Neural cell (in vitro differentiated cells): Measurements from ENCODE around the gene SURF6. TPM values are rescaled to one million over a fixed set of nuclear protein-coding genes. Genes with fewer than 3 reads are reported as not detected.

Experiments used
- H2AFZ ChIP-seq: fragments of 200-600, 300-800 bp; sonication (generic), shearing (Covaris generic); 2 replicates; pipeline ENCODE4 v1.6.0; 2014; ENCODE audit warnings: low read depth, mild to moderate bottlenecking, antibody characterized with exemption, low read length, moderate library complexity
- H3F3A ChIP-seq: fragments of 200-600 bp; shearing (Covaris generic); 2 replicates; pipeline ENCODE4 v1.6.1; 2016; ENCODE audit warnings: mild to moderate bottlenecking, moderate library complexity, mixed read lengths, antibody characterized with exemption, low read length; ENCODE audit not compliant: insufficient read depth, poor library complexity, severe bottlenecking
- H3K27ac ChIP-seq: fragments of 200-600, 300-800 bp; sonication (generic), shearing (Covaris generic); 2 replicates; pipeline ENCODE4 v1.5.1; 2014; ENCODE audit warnings: mild to moderate bottlenecking, low read length, moderate library complexity
- H3K27me3 ChIP-seq: fragments of 300-800, 200-600 bp; sonication (generic), shearing (Covaris generic); 2 replicates; pipeline ENCODE4 v1.6.0; 2014; ENCODE audit warnings: mild to moderate bottlenecking, low read depth, low read length, moderate library complexity; ENCODE audit not compliant: insufficient read depth
- H3K36me3 ChIP-seq: fragments of 300-800, 200-600 bp; sonication (generic), shearing (Covaris generic); 2 replicates; pipeline ENCODE4 v1.5.1; 2014; ENCODE audit warnings: mild to moderate bottlenecking, antibody characterized with exemption, low read length, moderate library complexity; ENCODE audit not compliant: insufficient read depth
- H3K4me2 ChIP-seq: fragments of 300-800, 200-600 bp; sonication (generic), shearing (Covaris generic); 2 replicates; pipeline ENCODE4 v1.6.0; 2014; ENCODE audit warnings: mild to moderate bottlenecking, low read length
- H3K4me3 ChIP-seq: fragments of 300-800, 200-600 bp; sonication (generic), shearing (Covaris generic); 2 replicates; pipeline ENCODE4 v1.5.1; 2014; ENCODE audit warnings: mild to moderate bottlenecking, low read length, moderate library complexity
- H3K79me2 ChIP-seq: fragments of 200-600 bp; shearing (Covaris generic); replicated peaks from 2 replicates; pipeline ENCODE4 v1.6.0; 2014; ENCODE audit warnings: mild to moderate bottlenecking, low read length, moderate library complexity; ENCODE audit not compliant: insufficient read depth
- H3K9ac ChIP-seq: fragments of 300-800, 200-600 bp; sonication (generic), shearing (Covaris generic); 2 replicates; pipeline ENCODE4 v1.6.1; 2016; ENCODE audit warnings: mild to moderate bottlenecking, low read length, mixed read lengths
- H3K9me2 ChIP-seq: fragments of 200-600 bp; shearing (Covaris generic); 2 replicates; pipeline ENCODE4 v1.6.1; 2016; ENCODE audit warnings: mild to moderate bottlenecking, low read length, mixed read lengths; ENCODE audit not compliant: insufficient read depth
- H3K9me3 ChIP-seq: fragments of 200-600, 300-800 bp; sonication (generic), shearing (Covaris generic); 2 replicates; pipeline ENCODE4 v1.6.1; 2016; ENCODE audit warnings: mild to moderate bottlenecking, mixed run types, low read length, moderate library complexity, mixed read lengths
- H4K20me1 ChIP-seq: fragments of 200-600 bp; shearing (Covaris generic); 2 replicates; pipeline ENCODE4 v1.6.1; 2016; ENCODE audit warnings: mild to moderate bottlenecking, mixed run types; ENCODE audit not compliant: insufficient read depth
- CTCF ChIP-seq: fragments of 450-650 bp; IDR thresholded peaks from 2 replicates; pipeline ENCODE4 v1.5.1; 2014; ENCODE audit warnings: antibody characterized with exemption, mild to moderate bottlenecking, moderate library complexity; ENCODE audit not compliant: poor library complexity, severe bottlenecking
- EP300 ChIP-seq: fragments of 450-650 bp; conservative IDR thresholded peaks from 2 replicates; pipeline ENCODE4 v1.6.1; 2014; ENCODE audit warnings: antibody characterized with exemption, mild to moderate bottlenecking, moderate library complexity; ENCODE audit not compliant: poor library complexity, severe bottlenecking
- EZH2 ChIP-seq: fragments of 200-600, 300-800 bp; shearing (Covaris generic), sonication (generic); IDR thresholded peaks from 2 replicates; pipeline ENCODE4 v1.6.1; 2014; ENCODE audit warnings: antibody characterized with exemption, low read length, borderline replicate concordance, mild to moderate bottlenecking; ENCODE audit not compliant: insufficient read depth, poor library complexity, severe bottlenecking
- MXI1 ChIP-seq: fragments of 450-650 bp; conservative IDR thresholded peaks from 2 replicates; pipeline ENCODE4 v1.6.1; 2014; ENCODE audit warnings: antibody characterized with exemption, mild to moderate bottlenecking; ENCODE audit not compliant: poor library complexity, severe bottlenecking
- POLR2AphosphoS5 ChIP-seq: IDR thresholded peaks from 2 replicates; pipeline ENCODE4 v1.6.1; 2012
- RAD21 ChIP-seq: fragments of 450-650 bp; conservative IDR thresholded peaks from 2 replicates; pipeline ENCODE4 v1.6.1; 2014; ENCODE audit warnings: antibody characterized with exemption, mild to moderate bottlenecking, moderate library complexity
- REST ChIP-seq: IDR thresholded peaks from 2 replicates; pipeline ENCODE4 v1.6.1; 2012; ENCODE audit warnings: borderline replicate concordance
- SMC3 ChIP-seq: fragments of 450-650 bp; conservative IDR thresholded peaks from 2 replicates; pipeline ENCODE4 v1.6.1; 2014; ENCODE audit warnings: antibody characterized with exemption, mild to moderate bottlenecking, moderate library complexity; ENCODE audit not compliant: poor library complexity
- TAF1 ChIP-seq: IDR thresholded peaks from 2 replicates; pipeline ENCODE4 v1.6.1; 2012; ENCODE audit warnings: low read depth
- polyA plus RNA-seq: library from polyadenylated mRNA; depleted of rRNA; stranded (reverse); fragments of >200 nt; gene quantifications from 2 replicates; pipeline ENCODE4 v1.2.3, GENCODE V29; 2014

SURF6 gene
- polyA plus RNA-seq, 1 donor from 2014 or later = 20.7 TPM

- TF ChIP-seq POLR2AphosphoS5 = no peak
Observed at GRCh38 chr9:133344071-133344470, 8.1 kb upstream of the SURF6 start (continued).

DNA sequence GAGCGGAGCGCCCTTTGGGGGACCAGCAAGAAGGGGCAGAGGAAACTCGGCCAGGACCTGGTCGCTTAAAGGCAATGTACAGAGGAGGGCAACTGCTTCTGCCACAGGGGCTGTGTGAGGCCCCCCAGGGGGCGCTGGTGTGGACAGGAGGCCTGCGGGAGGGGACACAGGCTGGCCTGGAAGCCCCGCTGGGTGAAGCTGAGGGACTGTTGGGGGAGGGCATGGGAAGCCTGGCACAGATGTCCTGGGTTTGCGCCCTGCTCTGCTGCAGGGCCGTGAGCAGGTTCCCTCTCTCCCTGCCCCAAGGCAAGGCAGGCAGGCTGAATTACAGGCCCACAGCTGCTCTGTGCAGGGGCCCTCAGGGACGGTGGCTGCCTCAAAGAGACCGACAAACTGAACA, 6.6 kb upstream of the SURF6 start:
- no peak overlapping the region for H2AFZ ChIP-seq
- no peaks in the 10 kb centered on the region for H3K36me3 ChIP-seq
- H3K9me2 ChIP-seq = no peaks in the 10 kb centered on the region
- H3K9ac ChIP-seq = no peak overlapping the region
- H3K27ac ChIP-seq = no peak overlapping the region
- H3F3A ChIP-seq = no peaks in the 10 kb centered on the region
- H3K4me2 ChIP-seq = no peak overlapping the region
- H3K9me3 ChIP-seq = no peaks in the 10 kb centered on the region
- H3K4me3 ChIP-seq = no peak overlapping the region
- H3K27me3 ChIP-seq = no peaks in the 10 kb centered on the region
- TF ChIP-seq SMC3 (no peak), EZH2 (no peak), MXI1 (no peak), TAF1 (no peak), EP300 (no peak), POLR2AphosphoS5 (no peak), CTCF (no peak), REST (no peak)
- H3K79me2 ChIP-seq = peaks cover 10% of the 10 kb centered on the region
- H4K20me1 ChIP-seq = no peaks in the 10 kb centered on the region

DNA sequence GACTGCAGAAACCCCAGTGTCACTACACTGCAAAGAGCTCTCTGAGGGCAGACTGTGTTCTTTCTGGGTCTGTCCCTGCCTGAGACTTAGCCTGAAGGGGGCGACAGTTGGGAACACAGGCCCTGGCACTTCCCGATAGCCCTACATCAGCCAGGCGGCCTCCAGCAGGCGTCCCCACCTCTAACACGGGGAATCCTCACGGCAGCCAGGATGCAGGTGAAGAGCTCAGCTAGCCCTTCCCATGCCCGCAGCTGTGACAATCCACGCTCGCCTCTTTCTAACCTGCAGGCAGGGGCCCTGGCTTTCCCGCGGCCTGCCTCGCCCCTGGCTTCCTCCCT, 6.0 kb upstream of the SURF6 start:
- Histone ChIP-seq H4K20me1 (no peaks in the 10 kb centered on the region), H3K4me3 (no peak overlapping the region), H3K27ac (no peak overlapping the region), H3K79me2 (peaks cover 10% of the 10 kb centered on the region), H3F3A (no peaks in the 10 kb centered on the region), H3K9ac (no peak overlapping the region), H3K27me3 (no peaks in the 10 kb centered on the region), H3K36me3 (no peaks in the 10 kb centered on the region), H2AFZ (no peak overlapping the region), H3K9me3 (no peaks in the 10 kb centered on the region), H3K4me2 (no peak overlapping the region), H3K9me2 (no peaks in the 10 kb centered on the region)
- TF ChIP-seq CTCF (no peak), RAD21 (no peak), EP300 (no peak), MXI1 (no peak), SMC3 (no peak), EZH2 (no peak), TAF1 (no peak), POLR2AphosphoS5 (no peak), REST (no peak)
